Loucy (cell line): ENCODE results near the gene SLC27A1.

Experiments
- CTCF ChIP-seq: fragments of 200-600 bp; sonication (generic); conservative IDR thresholded peaks from 2 replicates; pipeline ENCODE4 v1.5.1; 2014; ENCODE audit warnings: mild to moderate bottlenecking, antibody characterized with exemption, low read length
- EZH2phosphoT487 ChIP-seq: fragments of 200-600 bp; IDR thresholded peaks from 2 replicates; pipeline ENCODE4 v1.6.1; 2018; ENCODE audit warnings: antibody characterized with exemption, mild to moderate bottlenecking, moderate library complexity, borderline replicate concordance

DNA sequence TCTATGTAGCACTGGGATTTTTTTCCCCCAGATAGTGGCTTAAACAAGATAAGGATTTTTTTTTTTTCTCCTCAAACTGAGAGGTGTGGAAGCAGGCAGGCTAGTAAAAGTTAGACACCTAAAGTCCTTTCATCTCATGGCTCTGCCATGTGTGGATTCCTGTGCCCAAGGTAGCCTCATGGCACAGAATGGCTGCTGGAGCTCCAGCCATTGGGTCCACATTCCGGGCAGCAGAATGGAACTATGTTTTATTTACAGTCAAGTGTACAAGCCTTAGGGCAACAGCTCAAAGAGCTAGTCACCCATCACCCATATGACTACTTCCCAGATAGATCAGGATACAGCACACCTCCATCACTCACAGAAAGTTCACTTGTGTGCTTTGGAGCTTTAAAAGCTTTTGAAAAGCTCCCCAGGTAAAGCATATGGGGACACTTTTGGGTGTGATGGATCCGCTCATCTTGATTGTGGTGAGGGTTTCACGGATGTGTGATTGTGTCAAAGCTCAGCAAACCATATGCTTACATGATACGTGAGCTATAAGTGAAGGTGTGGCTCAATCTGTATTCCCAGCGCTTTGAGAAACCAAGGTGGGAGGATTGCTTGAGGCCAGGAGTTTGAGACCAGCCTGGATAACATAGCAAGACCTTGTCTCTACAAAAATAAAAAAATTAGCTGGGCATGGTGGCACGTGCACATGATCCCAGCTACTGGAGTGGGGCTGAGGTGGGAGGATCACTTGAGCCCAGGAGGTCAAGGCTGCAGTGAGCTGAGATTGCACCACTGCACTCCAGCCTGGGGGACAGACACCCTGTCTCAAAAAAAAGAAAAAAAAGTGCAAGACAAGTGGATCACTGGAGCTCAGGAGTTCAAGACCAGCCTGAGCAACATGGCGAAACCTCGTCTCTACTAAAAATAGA lies 59.2 kb downstream of the SLC27A1 start:
- TF ChIP-seq CTCF (no peak), EZH2phosphoT487 (no peak)
